Measurements from ENCODE around the gene SLC22A7. TPM values are rescaled to one million over a fixed set of nuclear protein-coding genes. Genes with fewer than 3 reads are reported as not detected.

Gene SLC22A7, protein sequence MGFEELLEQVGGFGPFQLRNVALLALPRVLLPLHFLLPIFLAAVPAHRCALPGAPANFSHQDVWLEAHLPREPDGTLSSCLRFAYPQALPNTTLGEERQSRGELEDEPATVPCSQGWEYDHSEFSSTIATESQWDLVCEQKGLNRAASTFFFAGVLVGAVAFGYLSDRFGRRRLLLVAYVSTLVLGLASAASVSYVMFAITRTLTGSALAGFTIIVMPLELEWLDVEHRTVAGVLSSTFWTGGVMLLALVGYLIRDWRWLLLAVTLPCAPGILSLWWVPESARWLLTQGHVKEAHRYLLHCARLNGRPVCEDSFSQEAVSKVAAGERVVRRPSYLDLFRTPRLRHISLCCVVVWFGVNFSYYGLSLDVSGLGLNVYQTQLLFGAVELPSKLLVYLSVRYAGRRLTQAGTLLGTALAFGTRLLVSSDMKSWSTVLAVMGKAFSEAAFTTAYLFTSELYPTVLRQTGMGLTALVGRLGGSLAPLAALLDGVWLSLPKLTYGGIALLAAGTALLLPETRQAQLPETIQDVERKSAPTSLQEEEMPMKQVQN
- under 1 TPM; 0.20 to 0.28 TPM for total RNA-seq
- polyA plus RNA-seq (ENCODE audit: insufficient read length in 2 of 2), result 1 to 10 TPM in 1 of 2 donors, under 1 TPM in 1; 0.71 to 2.2 TPM
- long read RNA-seq, donor 1, result 0 reads
- long read RNA-seq, donor 2, result 0 reads
- long read RNA-seq, donor 3, result 0 reads
- long read RNA-seq, donor 4, result 0 reads

DNA sequence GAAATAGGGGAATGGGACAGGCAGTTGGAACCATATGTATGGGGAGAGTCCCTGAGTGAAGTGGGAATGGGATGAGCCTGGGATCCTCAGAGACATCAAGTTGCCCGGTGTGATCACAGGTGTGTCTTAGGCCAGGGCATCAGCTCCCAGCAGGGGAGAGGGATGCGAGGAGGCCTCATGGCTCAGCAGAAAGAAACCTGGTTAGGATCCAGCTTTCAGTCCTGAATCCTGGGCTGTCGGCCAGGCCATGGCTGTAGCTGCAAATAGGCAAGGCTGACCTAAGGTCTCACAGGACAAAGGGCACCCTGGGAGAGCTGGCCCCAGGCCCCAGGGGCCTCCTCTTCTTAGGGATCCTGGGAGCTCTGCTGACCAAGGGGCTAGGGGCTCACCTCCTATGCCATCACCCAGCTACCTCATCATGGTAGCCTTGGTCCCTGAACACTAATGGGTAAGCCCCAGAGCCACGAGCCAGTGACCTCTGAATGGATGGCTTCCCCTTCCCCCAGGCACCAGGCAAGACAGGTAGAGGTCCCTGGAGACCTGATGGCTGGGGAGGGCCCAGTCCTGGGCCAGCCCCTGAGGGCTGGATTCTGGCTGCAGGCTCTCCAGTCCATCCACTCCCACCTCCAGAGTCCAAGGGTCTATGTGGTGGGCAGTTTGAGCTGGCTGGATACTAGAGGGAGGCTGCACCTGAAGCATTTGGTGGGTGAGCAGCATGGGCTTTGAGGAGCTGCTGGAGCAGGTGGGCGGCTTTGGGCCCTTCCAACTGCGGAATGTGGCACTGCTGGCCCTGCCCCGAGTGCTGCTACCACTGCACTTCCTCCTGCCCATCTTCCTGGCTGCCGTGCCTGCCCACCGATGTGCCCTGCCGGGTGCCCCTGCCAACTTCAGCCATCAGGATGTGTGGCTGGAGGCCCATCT, at the start of gene SLC22A7:
Gene SLC22A7 (plus strand): TSS at position 617 of the 921 bp plus-strand sequence. CDS start 99 bp downstream, at position 716.
- no peak within 1 kb of the TSS for H3K27ac ChIP-seq (ENCODE audit: low read depth, low read length)
- 72% methylated on average over 10 of the region's 10 CpGs for WGBS (ENCODE audit: insufficient coverage)
- DNase-seq (ENCODE audit: low read depth in 4 of 6, low spot score in 6 of 6), result peak in 1 of 6 donors; percentile 39

DNA sequence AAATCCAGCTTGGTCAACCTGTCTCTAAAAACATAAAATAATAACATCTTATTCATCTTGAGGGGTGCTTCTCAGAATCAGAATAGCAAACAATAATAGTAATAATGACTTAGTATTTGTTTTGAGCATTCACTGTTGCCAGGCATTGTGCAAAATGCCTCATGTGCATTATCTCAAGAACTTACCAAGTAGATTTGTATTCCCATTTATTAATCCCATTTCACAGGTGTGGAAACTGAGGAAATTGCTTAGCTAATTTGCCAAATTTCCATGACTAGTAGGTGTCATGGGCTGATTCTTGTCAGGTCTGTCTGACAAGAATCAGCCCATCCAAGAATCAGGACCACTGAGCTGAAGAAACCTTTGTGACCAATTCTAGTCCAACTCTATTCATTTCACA, 49.3 kb upstream of the SLC22A7 start:
- Histone ChIP-seq H3K4me3 (ENCODE audit: low read depth, low read length) (no peak overlapping the region), H3K27ac (ENCODE audit: low read depth, low read length) (no peak overlapping the region), H3K27me3 (ENCODE audit: control insufficient read depth, insufficient read depth, low read length) (no peaks in the 10 kb centered on the region), H3K4me1 (ENCODE audit: control insufficient read depth, insufficient read depth, low read length) (peaks cover 41% of the 10 kb centered on the region), H3K36me3 (ENCODE audit: control insufficient read depth, insufficient read depth, low read length) (peaks cover 40% of the 10 kb centered on the region), H3K9me3 (ENCODE audit: control insufficient read depth, insufficient read depth, low read length) (no peaks in the 10 kb centered on the region)
- no peak for DNase-seq (ENCODE audit: low read depth in 4 of 6, low spot score in 6 of 6)

More for the DNA sequence above, at the start of gene SLC22A7:
- peaks cover 6% of the 10 kb centered on the region for H3K4me1 ChIP-seq (ENCODE audit: control insufficient read depth, insufficient read depth, low read length)
- H3K9me3 ChIP-seq (ENCODE audit: control insufficient read depth, insufficient read depth, low read length), result no peaks in the 10 kb centered on the region
- H3K27me3 ChIP-seq (ENCODE audit: control insufficient read depth, insufficient read depth, low read length), result no peaks in the 10 kb centered on the region
- H3K36me3 ChIP-seq (ENCODE audit: control insufficient read depth, insufficient read depth, low read length), result no peaks in the 10 kb centered on the region
- H3K4me3 ChIP-seq (ENCODE audit: low read depth, low read length), result no peak within 1 kb of the TSS

- H3K27me3 ChIP-seq (ENCODE audit: control insufficient read depth, insufficient read depth, low read length), result no peaks in the 10 kb centered on the region
- H3K9me3 ChIP-seq (ENCODE audit: control insufficient read depth, insufficient read depth, low read length), result no peaks in the 10 kb centered on the region
- no peak for DNase-seq (ENCODE audit: low read depth in 4 of 6, low spot score in 6 of 6)
- H3K4me3 ChIP-seq (ENCODE audit: low read depth, low read length), result no peak overlapping the region
- H3K4me1 ChIP-seq (ENCODE audit: control insufficient read depth, insufficient read depth, low read length), result peaks cover 31% of the 10 kb centered on the region
- H3K27ac ChIP-seq (ENCODE audit: low read depth, low read length), result no peak overlapping the region
- 43% methylated on average over 8 of the region's 8 CpGs for WGBS (ENCODE audit: insufficient coverage)
- H3K36me3 ChIP-seq (ENCODE audit: control insufficient read depth, insufficient read depth, low read length), result peaks cover 61% of the 10 kb centered on the region
Observed at GRCh38 chr6:43250992-43251373, 47.1 kb upstream of the SLC22A7 start.

DNA sequence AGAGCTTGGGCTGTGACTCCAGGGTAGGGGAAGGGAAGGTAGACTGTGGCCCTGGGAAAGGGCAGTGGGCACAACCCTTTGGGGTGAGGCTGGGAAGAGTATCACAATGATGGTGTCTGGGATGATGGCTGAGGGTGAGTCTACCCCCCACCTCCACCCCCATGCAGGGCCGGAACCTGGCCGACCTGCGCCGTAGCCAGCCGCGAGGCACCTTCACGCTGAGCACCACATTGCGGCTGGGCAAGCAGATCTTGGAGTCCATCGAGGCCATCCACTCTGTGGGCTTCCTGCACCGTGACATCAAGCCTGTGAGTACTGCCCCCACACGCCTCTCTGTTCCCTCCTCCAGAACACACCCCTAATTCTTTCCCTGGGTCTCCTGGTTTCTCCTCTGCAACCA, 44.7 kb upstream of the SLC22A7 start:
- Histone ChIP-seq H3K36me3 (ENCODE audit: control insufficient read depth, insufficient read depth, low read length) (peaks cover 78% of the 10 kb centered on the region), H3K9me3 (ENCODE audit: control insufficient read depth, insufficient read depth, low read length) (no peaks in the 10 kb centered on the region), H3K4me1 (ENCODE audit: control insufficient read depth, insufficient read depth, low read length) (peaks cover 7% of the 10 kb centered on the region), H3K27ac (ENCODE audit: low read depth, low read length) (no peak overlapping the region), H3K4me3 (ENCODE audit: low read depth, low read length) (no peak overlapping the region), H3K27me3 (ENCODE audit: control insufficient read depth, insufficient read depth, low read length) (no peaks in the 10 kb centered on the region)
- WGBS (ENCODE audit: insufficient coverage), result 96% methylated on average over 11 of the region's 11 CpGs
- DNase-seq (ENCODE audit: low read depth in 4 of 6, low spot score in 6 of 6), result no peak

DNA sequence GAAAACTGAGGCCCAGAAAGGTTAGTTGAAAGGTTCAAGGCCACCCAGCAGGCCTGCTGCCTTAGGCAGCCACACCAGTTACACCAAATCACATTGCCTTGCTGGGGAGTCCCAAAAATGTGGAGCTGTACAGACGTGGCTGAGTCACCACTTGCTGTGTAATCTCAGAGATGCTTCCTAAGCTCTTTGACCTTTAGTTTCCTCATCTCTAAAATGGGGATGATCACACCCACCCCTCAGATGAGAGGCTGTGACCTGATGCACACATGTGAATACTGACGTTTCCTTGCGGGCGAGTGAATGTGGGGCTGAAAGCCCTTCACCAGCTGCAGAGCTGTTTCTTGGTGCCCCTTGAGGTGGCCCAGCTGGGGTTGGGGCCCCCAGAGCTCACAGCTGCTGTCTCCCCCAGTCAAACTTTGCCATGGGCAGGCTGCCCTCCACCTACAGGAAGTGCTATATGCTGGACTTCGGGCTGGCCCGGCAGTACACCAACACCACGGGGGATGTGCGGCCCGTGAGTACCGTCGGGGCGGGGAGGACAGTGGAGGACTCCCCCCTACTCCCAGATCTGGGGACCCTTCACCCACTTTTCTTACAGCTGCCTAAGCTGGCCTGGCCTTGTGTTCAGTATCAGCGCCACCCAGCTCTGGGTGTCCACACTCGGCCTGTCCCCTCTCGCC, 43.8 kb upstream of the SLC22A7 start:
- H3K4me3 ChIP-seq (ENCODE audit: low read depth, low read length), result no peak overlapping the region
- 89% methylated on average over 15 of the region's 15 CpGs for WGBS (ENCODE audit: insufficient coverage)
- no peak overlapping the region for H3K27ac ChIP-seq (ENCODE audit: low read depth, low read length)
- H3K27me3 ChIP-seq (ENCODE audit: control insufficient read depth, insufficient read depth, low read length), result no peaks in the 10 kb centered on the region
- peaks cover 86% of the 10 kb centered on the region for H3K36me3 ChIP-seq (ENCODE audit: control insufficient read depth, insufficient read depth, low read length)
- H3K9me3 ChIP-seq (ENCODE audit: control insufficient read depth, insufficient read depth, low read length), result no peaks in the 10 kb centered on the region
- H3K4me1 ChIP-seq (ENCODE audit: control insufficient read depth, insufficient read depth, low read length), result peaks cover 7% of the 10 kb centered on the region
- no peak for DNase-seq (ENCODE audit: low read depth in 4 of 6, low spot score in 6 of 6)

- no peaks in the 10 kb centered on the region for H3K27me3 ChIP-seq (ENCODE audit: control insufficient read depth, insufficient read depth, low read length)
- H3K27ac ChIP-seq (ENCODE audit: low read depth, low read length), result no peak overlapping the region
- no peak for DNase-seq (ENCODE audit: low read depth in 4 of 6, low spot score in 6 of 6)
- no peaks in the 10 kb centered on the region for H3K9me3 ChIP-seq (ENCODE audit: control insufficient read depth, insufficient read depth, low read length)
- WGBS (ENCODE audit: insufficient coverage), result 78% methylated on average over 9 of the region's 11 CpGs
- H3K36me3 ChIP-seq (ENCODE audit: control insufficient read depth, insufficient read depth, low read length), result peaks cover 89% of the 10 kb centered on the region
- peaks cover 7% of the 10 kb centered on the region for H3K4me1 ChIP-seq (ENCODE audit: control insufficient read depth, insufficient read depth, low read length)
- no peak overlapping the region for H3K4me3 ChIP-seq (ENCODE audit: low read depth, low read length)
Observed at GRCh38 chr6:43254846-43255245, 43.2 kb upstream of the SLC22A7 start.

DNA sequence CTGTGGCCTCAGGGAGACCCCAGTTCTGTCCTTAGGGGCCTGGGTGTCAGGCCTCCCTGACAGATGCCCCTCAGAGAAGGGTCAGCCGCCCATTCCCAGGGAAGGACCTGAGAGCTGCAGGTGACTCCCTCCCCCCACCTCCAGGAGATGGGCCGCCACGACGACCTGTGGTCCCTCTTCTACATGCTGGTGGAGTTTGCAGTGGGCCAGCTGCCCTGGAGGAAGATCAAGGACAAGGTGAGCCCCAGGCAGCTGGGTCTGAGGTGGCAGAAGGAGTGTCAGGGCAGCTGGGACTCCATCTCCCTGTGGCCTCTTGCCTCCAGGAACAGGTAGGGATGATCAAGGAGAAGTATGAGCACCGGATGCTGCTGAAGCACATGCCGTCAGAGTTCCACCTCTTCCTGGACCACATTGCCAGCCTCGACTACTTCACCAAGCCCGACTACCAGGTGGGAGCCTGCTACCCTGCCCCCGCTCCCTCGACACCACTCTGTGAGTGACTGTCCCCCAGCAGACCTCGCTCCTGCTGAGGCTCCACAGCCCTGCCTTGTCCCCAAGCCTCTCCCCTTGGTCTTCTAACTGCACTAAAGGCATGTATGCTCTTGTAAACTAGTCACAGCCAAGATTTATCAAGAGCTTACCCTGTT, 42.5 kb upstream of the SLC22A7 start:
- H3K27me3 ChIP-seq (ENCODE audit: control insufficient read depth, insufficient read depth, low read length), result no peaks in the 10 kb centered on the region
- 85% methylated on average over 11 of the region's 11 CpGs for WGBS (ENCODE audit: insufficient coverage)
- no peak overlapping the region for H3K4me3 ChIP-seq (ENCODE audit: low read depth, low read length)
- H3K4me1 ChIP-seq (ENCODE audit: control insufficient read depth, insufficient read depth, low read length), result peaks cover 7% of the 10 kb centered on the region
- H3K27ac ChIP-seq (ENCODE audit: low read depth, low read length), result no peak overlapping the region
- no peaks in the 10 kb centered on the region for H3K9me3 ChIP-seq (ENCODE audit: control insufficient read depth, insufficient read depth, low read length)
- no peak for DNase-seq (ENCODE audit: low read depth in 4 of 6, low spot score in 6 of 6)
- peaks cover 91% of the 10 kb centered on the region for H3K36me3 ChIP-seq (ENCODE audit: control insufficient read depth, insufficient read depth, low read length)

- Histone ChIP-seq H3K27me3 (ENCODE audit: control insufficient read depth, insufficient read depth, low read length) (no peaks in the 10 kb centered on the region), H3K27ac (ENCODE audit: low read depth, low read length) (no peak overlapping the region), H3K4me1 (ENCODE audit: control insufficient read depth, insufficient read depth, low read length) (no peaks in the 10 kb centered on the region), H3K4me3 (ENCODE audit: low read depth, low read length) (no peak overlapping the region), H3K9me3 (ENCODE audit: control insufficient read depth, insufficient read depth, low read length) (no peaks in the 10 kb centered on the region), H3K36me3 (ENCODE audit: control insufficient read depth, insufficient read depth, low read length) (peaks cover 96% of the 10 kb centered on the region)
- 90% methylated on average over 7 of the region's 9 CpGs for WGBS (ENCODE audit: insufficient coverage)
- no peak for DNase-seq (ENCODE audit: low read depth in 4 of 6, low spot score in 6 of 6)
Observed at GRCh38 chr6:43256670-43257366, 41.2 kb upstream of the SLC22A7 start.

Data from spinal cord (tissue), 10 donors.